Measurements from ENCODE around the gene STYK1. TPM values are rescaled to one million over a fixed set of nuclear protein-coding genes. Genes with fewer than 3 reads are reported as not detected.

Gene STYK1
- polyA plus RNA-seq, 3 donors = not detected

- H4K20me1 ChIP-seq (ENCODE audit: insufficient read depth, low read length) = no peaks in the 10 kb centered on the region
- H3K9ac ChIP-seq (ENCODE audit: insufficient read depth, low read length, poor library complexity, severe bottlenecking) = no peak overlapping the region
- no peak overlapping the region for H3K4me3 Mint-ChIP-seq
- no peak overlapping the region for H3K4me2 ChIP-seq (replicated peaks; ENCODE audit: extremely low read depth, low read length, poor library complexity, severe bottlenecking)
- H3K4me3 ChIP-seq (replicated peaks in 1 of 3; ENCODE audit: low read depth in 2 of 3, low read length in 3 of 3) = no peak overlapping the region
- WGBS (ENCODE audit: insufficient coverage) = no CpG with 5 or more reads among the region's 1 CpG
- H3K36me3 Mint-ChIP-seq = no peaks in the 10 kb centered on the region
- no peaks in the 10 kb centered on the region for H3K36me3 ChIP-seq (replicated peaks in 1 of 2; ENCODE audit: control insufficient read depth in 1 of 2, insufficient read depth in 2 of 2, low read length in 2 of 2)
- no peak for DNase-seq
- H3K4me1 Mint-ChIP-seq = no peaks in the 10 kb centered on the region
- no peak overlapping the region for H3K27ac ChIP-seq (ENCODE audit: low read depth in 1 of 2, low read length in 2 of 2)
- H3K4me1 ChIP-seq (ENCODE audit: control insufficient read depth in 1 of 2, insufficient read depth in 2 of 2, low read length in 2 of 2) = no peaks in the 10 kb centered on the region
- intact Hi-C loops (cut with micrococcal nuclease) = no loop called here
- H3K27me3 ChIP-seq (ENCODE audit: control insufficient read depth in 2 of 2, insufficient read depth in 2 of 2, low read length in 2 of 2) = no peaks in the 10 kb centered on the region
- H3K9me3 Mint-ChIP-seq = peaks cover 10 to 23% (median 14%) of the 10 kb centered on the region in 7 donors
- H3K9me3 ChIP-seq (replicated peaks in 1 of 2; ENCODE audit: control insufficient read depth in 1 of 2, insufficient read depth in 1 of 2, low read length in 2 of 2) = peaks cover 13 to 16% of the 10 kb centered on the region in 2 donors
- no peak overlapping the region for H2AFZ ChIP-seq (ENCODE audit: insufficient read depth, low read depth, low read length, poor library complexity, severe bottlenecking)
- no peaks in the 10 kb centered on the region for H3K79me2 ChIP-seq (ENCODE audit: insufficient read depth, low read length)
- peaks cover 0 to 2% (median 0%) of the 10 kb centered on the region in 3 donors for H3K27me3 Mint-ChIP-seq (ENCODE audit: low read depth in 3 of 3)
- TF ChIP-seq CTCF (IDR thresholded peaks at IDR 0.05) = no peak
- no peak overlapping the region for H3K27ac Mint-ChIP-seq
These were observed 14.2 kb upstream of the STYK1 start for GRCh38 chr12:10688042-10688441.

GRCh38 chr12:10672231-10672868, 1.5 kb downstream of the STYK1 start:
- H3K4me1 Mint-ChIP-seq = peaks cover 48% of the 10 kb centered on the region
- Histone ChIP-seq H3K79me2 (ENCODE audit: insufficient read depth, low read length) (no peaks in the 10 kb centered on the region), H3K4me1 (ENCODE audit: control insufficient read depth in 1 of 2, insufficient read depth in 2 of 2, low read length in 2 of 2) (peaks cover 23 to 28% of the 10 kb centered on the region in 2 donors), H2AFZ (ENCODE audit: insufficient read depth, low read depth, low read length, poor library complexity, severe bottlenecking) (no peak overlapping the region), H3K9ac (ENCODE audit: insufficient read depth, low read length, poor library complexity, severe bottlenecking) (no peak overlapping the region), H3K4me2 (replicated peaks; ENCODE audit: extremely low read depth, low read length, poor library complexity, severe bottlenecking) (no peak overlapping the region), H3K27me3 (ENCODE audit: control insufficient read depth in 2 of 2, insufficient read depth in 2 of 2, low read length in 2 of 2) (peaks cover 47 to 63% of the 10 kb centered on the region in 2 donors), H3K36me3 (replicated peaks in 1 of 2; ENCODE audit: control insufficient read depth in 1 of 2, insufficient read depth in 2 of 2, low read length in 2 of 2) (no peaks in the 10 kb centered on the region), H3K9me3 (replicated peaks in 1 of 2; ENCODE audit: control insufficient read depth in 1 of 2, insufficient read depth in 1 of 2, low read length in 2 of 2) (no peaks in the 10 kb centered on the region), H3K27ac (ENCODE audit: low read depth in 1 of 2, low read length in 2 of 2) (no peak overlapping the region), H4K20me1 (ENCODE audit: insufficient read depth, low read length) (no peaks in the 10 kb centered on the region), H3K4me3 (replicated peaks in 1 of 3; ENCODE audit: low read depth in 2 of 3, low read length in 3 of 3) (no peak overlapping the region)
- WGBS (ENCODE audit: insufficient coverage) = 46% methylated on average over 8 of the region's 15 CpGs
- DNase-seq = no peak
- intact Hi-C loops (cut with micrococcal nuclease) = no loop called here
- no peak for TF ChIP-seq CTCF (IDR thresholded peaks at IDR 0.05)
- H3K9me3 Mint-ChIP-seq = peaks cover 0 to 8% (median 4%) of the 10 kb centered on the region in 7 donors
- H3K36me3 Mint-ChIP-seq = peaks cover 0 to 3% of the 10 kb centered on the region in 2 donors
- peak overlapping the region in 1 of 2 donors; percentile 85 for H3K4me3 Mint-ChIP-seq
- no peak overlapping the region for H3K27ac Mint-ChIP-seq
- peaks cover 63 to 85% (median 67%) of the 10 kb centered on the region in 3 donors for H3K27me3 Mint-ChIP-seq (ENCODE audit: low read depth in 3 of 3)

Data from CD14-positive monocyte (primary cell).